HuH-7.5 (cell line): ENCODE data around the gene ZBED4.

Source experiments
- DNase-seq: peaks from one replicate; pipeline ENCODE4 v3.0.0; 2011; ENCODE audit warnings: low spot score

The ZBED4 gene

GRCh38 chr22:49936973-49937757 lies 83.5 kb downstream of the ZBED4 start:
- no peak for DNase-seq

GRCh38 chr22:49937758-49938564 lies 84.3 kb downstream of the ZBED4 start:
- no peak for DNase-seq

- DNase-seq: no peak
Measured at GRCh38 chr22:49938565-49939136, 85.0 kb downstream of the ZBED4 start.
